Activated CD8-positive, alpha-beta memory T cell treated with anti-CD3 and anti-CD28 coated beads, Interleukin-2, amount 50 U/mL, for 4 hours (primary cell): ENCODE data around the gene NFIB.

Source experiments
- DNase-seq: peaks from one replicate; pipeline ENCODE4 v3.0.0-alpha.2; 2020

The NFIB gene

DNA sequence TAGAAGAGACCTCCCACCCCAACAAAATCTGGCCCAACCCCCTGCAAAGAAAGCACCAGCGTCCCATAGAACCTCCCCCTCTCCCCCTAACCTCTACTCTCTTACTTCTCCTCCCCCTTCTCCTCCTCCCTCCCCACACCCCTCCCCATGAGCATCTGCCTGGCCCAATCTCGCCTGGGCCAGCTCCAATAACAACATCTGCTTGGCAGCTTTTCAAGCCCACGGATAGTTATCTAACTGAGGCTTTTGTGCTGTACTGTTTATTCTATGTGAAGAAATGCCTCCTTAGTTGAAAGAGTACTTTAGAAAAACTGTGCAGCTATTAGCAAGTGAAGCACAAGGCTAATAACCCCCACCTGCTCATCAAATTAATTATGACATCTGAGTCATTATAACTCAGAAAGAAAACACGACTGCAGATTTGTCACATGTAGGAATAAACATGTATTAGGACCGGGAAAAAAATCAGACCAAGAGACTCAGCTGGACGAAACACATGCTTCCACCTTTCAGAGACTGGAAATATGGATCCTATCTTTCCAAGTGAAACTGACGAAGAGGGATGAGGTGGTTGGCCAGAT is 42.8 kb downstream of the NFIB start:
- DNase-seq: no peak

DNA sequence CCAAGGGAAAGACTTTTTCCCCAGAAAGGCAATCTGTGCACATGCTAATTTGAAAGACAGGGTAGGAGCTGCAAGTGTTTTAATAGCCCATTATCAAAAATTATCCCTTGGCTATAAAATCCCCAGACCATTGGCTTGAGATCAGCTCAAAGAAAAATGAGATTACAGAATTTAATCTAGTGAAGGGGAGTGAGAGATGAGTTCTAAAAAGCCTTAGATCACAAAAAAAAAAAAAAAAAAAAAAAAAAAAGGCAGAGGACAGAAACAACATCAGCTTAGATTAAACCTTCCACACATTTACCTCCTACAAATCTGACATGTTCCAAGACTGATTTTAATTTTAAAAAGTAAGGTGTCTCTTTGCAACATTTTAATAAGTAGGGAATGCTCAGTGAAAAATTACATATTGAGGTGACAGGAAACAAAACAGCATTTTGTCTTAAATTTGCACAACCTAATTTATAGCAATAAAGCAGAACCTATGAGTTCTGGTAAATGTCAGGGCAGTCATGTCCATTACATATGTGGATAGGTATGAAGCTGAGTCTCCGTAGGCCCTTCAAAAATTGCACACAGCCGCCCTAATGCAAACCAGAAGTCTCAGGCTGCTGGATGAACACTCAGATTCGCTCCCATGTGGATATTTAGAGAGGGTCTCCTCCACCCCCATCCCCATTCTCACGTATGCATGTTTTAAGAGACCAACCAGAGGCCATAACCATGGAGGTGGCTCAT is 43.4 kb downstream of the NFIB start:
- DNase-seq: no peak

DNA sequence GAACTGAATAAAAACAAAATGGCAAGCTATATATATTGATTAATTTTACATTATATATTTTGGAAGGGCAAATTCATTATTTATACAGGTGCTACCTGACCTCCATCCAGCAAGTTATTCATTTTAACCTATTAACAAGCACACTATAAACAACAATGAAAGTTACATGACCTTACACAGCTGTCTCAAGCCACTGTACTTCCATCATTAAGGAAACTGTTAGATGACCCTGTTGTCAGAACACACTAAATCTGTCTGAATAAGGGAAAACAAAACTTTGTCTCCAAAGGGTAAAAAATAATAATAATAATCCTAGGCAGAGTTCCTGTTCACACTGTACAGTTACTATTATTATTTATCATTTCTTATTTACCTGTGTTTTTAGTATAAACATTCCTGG is 44.0 kb downstream of the NFIB start:
- no peak for DNase-seq

DNA sequence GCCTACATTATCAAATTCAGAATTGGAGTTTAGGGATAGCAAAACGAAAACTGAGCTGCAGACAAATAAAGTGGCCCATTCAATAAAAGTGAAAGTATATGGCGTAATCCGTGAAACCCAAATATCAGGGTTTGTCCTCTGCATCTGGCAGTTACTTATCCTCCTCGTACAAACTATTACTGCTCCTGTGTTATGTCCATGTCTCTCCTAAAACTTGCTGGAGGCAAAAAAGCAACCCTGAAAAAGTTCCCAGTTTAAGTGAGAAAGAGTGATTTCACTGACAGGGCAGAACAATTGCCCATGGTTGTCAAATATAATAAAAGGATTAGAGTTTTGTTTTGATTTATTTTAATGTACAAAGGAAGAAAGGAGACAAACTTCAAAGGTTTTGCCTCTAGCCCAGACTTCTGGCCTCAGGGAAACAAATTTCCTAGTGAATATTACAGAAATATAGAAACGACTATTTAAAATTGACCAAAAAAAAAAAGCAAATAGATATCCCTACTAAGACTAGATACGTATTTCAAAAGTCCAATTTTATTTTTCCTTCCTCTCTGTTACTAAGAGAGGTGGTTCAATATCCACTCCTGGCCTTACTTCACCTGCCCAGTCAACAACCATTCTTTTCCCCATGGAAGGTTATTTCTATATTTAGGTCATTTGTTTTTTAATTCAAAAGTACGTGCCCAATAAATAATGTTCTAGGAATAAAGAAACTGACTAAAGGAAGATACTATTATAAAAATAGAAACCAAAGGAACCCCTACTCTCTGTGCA is 50.0 kb downstream of the NFIB start:
- DNase-seq: no peak

DNA sequence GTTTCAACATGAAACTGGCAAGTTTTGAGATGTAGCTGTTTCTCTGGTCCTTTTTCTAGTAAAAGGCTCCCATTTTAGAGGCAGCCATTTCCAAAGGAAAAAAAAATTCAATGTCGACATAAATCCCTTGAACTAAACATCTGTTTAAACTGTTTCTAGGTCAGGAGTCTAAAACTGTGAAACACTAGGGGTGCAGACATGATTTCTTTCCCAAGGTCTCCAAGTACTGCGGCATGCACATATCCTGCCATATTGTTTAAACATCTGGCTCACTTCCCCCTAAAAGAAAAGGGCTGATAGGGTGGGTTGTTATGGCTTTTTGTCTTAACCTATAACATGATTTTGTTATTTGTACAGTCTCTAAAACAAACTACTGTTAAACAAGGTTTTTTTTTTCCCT is 51.1 kb downstream of the NFIB start:
- DNase-seq: no peak

DNA sequence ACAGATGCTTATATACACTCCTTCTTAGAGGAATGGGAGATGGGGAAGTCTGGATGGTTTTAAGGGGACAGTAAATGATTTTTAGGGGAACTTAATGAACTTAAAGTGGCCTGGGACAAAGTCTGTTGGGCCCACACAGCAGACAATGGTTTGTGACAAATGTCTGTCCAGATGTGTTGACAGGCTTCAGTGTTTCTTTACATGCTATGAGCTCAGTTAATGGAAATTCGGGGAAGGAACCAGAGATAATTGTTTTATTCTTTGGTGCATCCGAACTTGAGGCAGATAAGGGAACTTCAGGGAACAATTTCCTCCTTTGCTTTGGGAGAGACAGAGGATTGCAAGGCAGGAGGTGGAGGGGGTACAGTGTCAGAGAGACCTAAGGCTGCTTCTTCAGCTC is 52.3 kb downstream of the NFIB start:
- DNase-seq: no peak

DNA sequence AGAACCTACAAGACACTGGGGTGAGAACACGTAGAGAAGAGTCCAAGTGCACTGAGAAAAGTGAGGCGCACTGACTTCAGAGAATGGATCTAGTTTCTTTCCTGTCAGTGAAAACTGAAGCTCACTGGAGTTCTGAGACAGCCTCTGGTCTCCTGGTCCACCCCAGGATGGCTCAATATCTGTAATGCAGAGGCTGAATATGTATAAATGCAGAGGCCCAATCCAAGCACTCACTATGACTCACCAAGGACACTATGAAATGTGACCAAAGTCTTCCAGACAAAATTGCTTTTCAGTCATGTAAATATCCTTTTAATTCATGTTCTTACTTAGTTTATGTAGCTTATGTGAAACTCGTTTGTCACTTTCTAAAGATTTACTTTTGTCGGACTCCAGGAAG is 53.8 kb downstream of the NFIB start:
- DNase-seq: no peak

DNA sequence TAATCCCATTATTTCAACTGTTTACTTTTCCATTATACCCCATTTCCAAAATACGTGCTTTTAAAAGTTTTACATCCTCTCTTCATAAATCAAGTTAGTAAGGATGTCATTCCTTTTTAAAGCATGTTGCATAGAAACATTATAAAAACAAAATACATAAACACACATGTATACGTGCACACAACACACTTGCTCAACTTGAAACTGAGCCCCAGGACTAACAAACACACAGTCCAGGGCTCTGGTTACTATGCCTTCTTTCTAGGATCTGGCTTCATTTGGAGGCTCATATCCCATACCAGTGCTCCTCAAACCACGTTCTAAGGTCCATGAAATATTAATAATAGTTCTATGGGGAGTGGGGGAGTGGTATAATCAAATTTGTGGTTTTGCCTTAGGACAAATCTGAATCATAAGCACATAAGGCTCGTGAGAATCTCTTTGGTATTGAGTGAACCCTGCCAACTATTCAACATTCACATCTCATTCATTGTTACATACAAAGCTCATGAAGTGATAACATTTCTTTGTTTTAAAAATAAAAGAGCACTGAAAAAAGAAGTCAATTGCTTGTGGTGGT is 55.2 kb downstream of the NFIB start:
- DNase-seq: no peak

DNA sequence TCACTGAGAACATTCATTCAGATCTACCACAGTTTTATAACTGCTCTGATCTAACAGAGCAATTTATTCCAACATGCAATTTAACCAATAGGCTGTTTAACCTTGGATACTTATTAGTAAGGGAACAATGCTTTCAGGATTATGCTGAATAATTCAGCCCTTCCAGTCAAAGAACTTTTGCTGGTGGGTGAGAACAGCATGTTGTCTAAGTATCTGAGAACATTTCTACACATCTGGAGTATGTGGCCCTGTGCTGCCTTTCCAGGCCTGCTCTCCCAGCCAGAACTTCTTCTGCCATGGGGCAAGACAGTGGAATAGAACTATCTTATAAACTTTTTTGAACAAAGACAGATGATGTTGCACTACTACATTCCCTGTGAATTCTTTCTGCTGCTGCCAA is 55.8 kb downstream of the NFIB start:
- no peak for DNase-seq

DNA sequence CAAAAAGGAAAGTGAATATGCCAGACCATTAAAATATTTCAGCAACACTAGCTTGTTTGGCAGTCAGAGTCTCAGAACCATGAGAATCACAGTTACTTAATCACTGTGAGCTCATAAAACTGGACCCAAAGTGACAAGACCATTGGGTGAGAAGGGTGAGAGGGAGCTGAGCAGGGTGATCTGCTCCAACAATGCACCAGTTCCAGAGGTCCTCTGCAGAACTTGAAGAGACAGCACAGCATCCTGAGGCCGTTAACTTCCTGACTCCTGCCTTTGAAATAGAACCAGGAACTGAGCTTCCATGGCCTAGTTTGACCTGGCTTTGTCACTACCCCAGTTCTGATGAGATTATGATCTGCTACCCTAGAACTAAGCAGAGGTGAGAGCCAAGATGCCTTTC is 57.4 kb downstream of the NFIB start:
- DNase-seq: no peak

DNA sequence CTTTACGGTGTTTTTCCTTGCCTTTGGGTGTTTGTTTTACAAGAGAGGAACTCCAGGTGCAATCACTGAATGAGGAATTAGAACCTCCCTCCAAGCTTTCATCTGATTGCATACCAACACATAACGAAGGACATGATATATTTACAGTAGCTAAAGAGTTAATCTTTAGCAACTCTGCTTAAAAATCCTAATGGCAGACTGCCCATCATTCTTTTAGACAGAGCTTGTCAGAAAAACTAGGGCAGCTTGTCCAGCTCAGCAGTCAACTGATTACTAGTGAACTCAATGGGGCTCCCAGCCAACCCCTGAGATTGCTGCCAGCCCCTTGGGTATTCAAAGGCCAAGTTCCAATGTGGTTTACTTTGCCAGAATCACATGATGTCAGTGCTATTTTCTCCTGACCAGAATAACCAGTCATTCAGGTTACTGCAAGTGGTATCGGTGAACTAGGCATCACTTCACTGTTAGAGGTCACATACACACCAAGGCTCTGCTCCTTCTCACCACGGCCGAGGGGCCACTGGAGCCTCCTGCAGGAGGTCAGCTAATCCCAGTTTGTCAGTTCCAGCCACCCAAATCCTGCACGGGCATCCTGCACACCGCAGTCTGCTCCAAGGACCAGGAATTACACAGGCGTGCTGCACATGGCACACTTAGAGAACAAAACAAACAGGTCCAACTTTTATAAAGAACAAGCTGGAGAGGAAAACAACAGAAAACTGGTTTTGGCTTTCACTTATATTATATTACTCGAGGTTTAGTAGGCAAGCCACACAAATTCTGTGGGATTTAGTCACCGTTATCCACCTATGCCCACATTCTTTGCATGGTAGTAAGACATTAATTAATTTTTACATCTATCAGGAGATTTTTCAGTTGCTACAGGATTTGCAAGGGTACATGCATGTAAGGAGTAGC is 62.5 kb downstream of the NFIB start:
- DNase-seq: no peak

DNA sequence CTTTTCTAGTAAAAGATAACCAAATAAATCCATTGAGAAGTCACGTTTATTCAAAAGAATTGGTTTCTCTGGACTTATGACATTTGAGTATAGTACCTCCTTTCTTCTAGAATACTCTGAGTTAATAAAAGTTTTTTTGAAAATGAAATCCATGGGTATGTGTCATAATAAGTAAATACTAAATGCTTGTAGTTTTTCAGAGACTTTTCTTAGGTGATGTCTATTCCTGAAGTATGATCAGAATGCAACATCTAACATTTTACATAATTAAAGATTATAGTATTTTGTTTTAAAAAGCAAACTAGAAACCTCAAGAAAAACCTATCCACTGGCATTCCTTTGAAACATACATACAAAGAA is 63.2 kb downstream of the NFIB start:
- no peak for DNase-seq

DNA sequence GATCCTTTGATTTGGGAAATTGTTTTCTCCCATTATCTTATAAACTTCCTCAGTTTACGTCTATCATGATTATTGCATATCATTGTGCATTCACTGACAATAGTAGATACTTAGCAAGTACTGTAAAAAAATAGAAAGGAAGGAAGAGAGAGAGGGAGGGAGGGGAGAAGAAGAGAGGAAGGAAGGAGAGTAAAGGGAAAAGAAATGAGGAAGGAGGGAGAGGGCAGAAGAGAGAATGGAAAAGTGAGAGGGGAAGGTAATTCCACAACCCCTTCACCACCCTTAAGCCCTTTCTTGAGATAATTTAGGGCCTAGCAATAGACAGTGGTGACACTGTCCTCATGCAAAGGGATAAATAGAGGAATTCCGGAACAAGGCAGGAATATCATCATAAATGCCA is 64.4 kb downstream of the NFIB start:
- DNase-seq: no peak

DNA sequence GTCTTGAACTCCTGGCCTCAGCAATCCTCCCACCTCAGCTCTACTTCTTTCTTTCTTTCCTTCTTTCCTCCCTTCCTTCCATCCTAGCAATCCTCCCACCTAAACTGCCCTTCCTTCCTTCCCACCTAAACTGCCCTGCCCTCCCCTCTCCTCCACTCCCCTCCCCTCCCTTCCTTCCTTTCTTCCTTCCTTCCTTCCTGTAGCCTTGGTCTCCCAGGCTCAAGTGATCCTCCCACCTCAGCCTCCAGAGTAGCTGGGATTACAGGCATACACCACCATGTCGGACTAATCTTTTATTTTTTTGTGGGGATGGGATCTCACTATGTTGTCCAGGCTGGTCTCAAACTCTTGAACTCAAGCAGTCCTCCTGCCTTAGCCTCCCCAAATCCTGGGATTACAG is 65.8 kb downstream of the NFIB start:
- no peak for DNase-seq

DNA sequence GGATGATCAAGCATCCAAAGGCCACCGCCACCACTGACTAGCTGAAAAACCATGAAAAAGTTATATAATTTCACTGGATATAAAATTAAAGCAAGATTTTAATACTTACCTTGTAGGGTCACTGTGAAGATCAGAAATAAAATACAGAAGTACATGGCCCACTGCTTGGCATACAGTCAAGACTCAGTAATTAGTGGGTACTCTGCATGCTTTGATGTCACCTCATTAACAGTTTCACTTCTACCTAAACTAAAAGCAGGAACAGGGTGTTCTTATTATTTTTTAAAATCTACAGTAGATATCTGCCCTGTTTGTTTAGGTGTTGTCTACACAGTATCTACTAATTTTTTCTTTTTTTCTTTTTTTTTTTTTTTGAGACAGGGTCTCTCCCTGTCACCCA is 66.4 kb downstream of the NFIB start:
- no peak for DNase-seq

DNA sequence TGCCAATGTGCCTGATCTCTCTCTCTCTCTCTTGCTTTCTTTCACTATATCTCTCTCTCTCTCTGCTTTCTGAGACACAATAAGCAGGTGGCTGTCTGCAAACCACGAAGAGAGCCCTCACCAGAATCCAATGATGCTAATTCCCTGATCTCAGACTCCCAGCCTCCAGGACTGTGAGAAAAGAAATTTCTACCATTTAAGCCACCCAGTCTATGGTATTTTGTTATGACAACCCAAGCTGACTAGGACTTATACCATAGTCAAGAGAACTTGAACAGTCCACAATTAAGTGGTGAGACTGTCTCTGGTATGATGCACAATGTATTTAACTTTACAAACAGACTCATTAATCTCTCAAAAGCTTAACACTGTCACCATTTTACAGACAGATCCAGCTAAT is 67.0 kb downstream of the NFIB start:
- no peak for DNase-seq

DNA sequence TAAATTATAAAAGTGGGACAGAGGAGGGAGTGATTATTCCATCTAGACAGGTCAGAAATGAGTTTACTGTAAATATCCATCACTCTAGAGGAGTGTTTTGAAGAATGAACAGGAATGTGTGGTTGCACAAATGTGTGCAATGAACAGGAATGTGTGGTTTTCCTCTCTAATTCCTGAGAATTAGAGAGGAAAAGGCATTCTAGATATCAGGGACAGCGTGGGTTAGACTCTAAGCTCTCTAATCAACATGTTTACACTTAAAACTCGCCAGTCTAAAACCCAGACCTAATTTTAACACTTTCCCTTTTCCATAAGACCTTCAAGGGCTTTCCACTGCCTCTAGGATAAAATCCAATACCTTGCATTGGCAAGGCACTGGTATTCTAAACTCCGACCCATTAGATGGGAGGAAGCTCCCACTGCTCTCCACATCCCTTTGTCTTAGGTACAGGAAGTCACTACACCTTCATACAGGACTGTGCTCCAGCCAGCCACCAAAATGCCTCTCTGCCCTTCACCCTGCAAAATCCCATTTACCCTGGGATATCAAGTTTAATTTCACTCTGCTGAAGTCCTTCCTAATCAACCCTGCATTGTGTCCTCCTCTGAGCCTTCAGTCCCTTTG is 67.9 kb downstream of the NFIB start:
- no peak for DNase-seq

DNA sequence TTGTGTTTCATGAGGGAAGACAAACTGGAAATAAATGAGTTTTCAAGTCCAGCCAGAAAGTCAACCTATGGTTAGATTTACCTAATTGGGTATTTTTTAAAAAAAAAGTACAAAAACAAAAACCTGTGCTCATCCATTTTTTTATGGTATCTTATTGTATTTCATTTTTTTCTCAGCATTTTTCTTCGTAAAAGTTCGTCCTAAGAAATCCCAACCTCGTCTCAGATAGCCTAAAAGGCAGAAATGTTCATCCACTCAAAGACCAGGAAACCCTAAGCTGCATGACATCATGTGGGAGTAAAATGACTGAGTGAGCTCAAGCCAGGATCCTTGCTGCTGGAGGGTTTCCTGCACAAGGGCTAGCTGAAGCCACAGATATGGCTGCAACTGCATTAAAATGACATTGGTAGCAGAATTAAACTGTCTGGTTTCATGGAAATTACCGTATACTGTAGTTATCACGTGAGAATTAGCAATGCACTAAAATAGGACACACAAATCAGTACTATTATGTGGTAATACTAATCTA is 70.4 kb downstream of the NFIB start:
- DNase-seq: no peak

DNA sequence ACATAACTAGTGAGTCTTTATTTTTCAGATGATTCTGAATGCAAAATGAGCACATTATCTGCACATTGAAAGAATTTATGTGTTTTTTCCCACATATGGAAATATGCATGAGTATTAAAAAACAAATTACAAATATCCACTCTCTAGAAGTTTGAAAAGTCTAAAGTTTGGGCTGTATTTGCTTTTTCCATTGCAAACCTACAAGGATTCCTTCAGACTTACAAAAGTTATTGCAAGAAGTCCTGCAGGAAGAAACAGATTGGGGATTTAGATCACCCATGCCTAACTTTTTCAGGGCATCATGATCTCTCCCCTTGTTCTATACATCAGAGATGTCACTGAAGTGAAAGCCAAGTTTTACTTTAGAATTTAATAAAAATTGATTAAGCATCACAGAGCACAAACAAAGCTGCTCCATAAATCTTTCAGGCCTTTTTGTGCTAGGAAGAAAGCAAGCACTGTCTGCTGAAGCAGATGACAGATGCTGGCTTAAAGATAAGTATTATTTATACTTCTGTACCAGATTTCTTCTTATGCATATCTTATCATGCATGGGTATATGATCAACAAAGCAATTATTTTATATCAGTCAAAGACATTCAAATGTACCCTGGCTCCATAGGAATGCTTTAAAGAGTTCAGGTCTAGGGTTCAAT is 71.7 kb downstream of the NFIB start:
- DNase-seq: no peak

DNA sequence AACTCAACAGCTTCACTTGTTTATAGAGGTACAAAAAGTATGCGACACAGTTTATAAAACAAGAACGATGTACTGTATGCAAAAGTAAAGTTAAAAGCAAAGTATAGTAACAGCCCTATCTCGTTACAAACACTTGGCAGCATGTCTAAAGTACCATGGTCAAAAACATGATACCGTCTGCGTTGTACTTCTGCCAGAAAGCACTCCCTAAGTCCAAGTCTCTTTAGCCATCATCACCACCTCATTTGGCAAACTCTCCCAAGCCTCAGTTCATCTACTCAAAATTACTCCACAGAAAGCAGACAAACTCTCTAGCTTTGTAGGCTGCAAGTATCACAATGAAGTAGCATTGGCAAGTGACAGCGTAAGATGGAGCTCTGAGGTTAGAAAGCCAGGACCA is 73.4 kb downstream of the NFIB start:
- no peak for DNase-seq

DNA sequence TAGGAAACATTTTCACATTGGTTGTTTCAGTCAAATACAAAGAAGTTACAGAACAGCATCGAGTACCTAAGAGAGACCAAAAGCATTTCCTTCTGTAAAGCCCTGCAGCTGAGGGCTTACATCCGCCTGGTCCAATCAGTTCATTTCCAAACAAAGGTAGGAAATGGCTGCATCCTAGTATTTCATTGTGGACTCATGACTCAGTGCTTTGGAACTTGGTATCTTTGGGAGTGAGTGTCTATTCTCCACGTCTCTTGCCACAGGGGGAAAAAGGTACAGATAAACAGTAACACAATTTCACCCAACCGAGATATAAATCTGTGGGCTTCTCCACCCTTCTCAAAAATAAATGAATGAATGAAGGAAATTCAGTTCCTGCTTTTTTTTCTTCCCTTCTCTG is 75.4 kb downstream of the NFIB start:
- DNase-seq: no peak

DNA sequence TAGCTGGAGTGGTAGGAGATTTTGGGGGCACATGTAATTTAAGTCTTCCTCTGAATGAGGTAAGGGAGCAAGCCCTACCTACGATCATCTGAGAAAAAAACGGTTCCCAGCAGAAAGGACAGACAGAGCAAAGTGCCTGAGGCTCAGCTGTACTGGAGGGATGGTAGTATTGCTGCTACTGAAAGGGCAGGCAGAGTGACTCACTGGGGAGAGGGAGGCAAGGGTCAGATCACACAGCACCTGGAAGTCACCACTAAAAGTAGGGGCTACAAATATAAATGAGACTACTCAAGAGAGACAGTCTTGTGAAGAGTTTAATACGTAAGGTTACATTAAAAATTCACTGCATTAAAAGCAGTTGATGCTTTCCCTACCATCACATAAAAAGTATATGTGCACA is 75.9 kb downstream of the NFIB start:
- DNase-seq: no peak
